Stimulated activated CD4-positive, alpha-beta T cell treated with anti-CD3 and anti-CD28 coated beads, Interleukin-1b, Interleukin-23, amount 100 ng/mL, for 1 hour (primary cell): Measurements from ENCODE around the gene DMP1.
"Not testable (repeated sequence)": the region's sequence is repeated elsewhere in the genome, so short reads cannot be mapped to it uniquely, and the experiment has no call there.

ENCODE experiments used
- DNase-seq, 2 donors: peaks; one replicate each; pipeline ENCODE4 v3.0.0-alpha.2; 2020; ENCODE audit warnings: low read depth in 2 of 2

Gene DMP1

GRCh38 chr4:87680271-87680670 lies 30.2 kb downstream of the DMP1 start:
- no peak for DNase-seq

- DNase-seq, result no peak
Observed at GRCh38 chr4:87688316-87688715, 38.2 kb downstream of the DMP1 start.

GRCh38 chr4:87690947-87691346 lies 40.9 kb downstream of the DMP1 start:
- DNase-seq, result not testable (repeated sequence)

GRCh38 chr4:87692060-87692459 lies 42.0 kb downstream of the DMP1 start:
- DNase-seq, result not testable (repeated sequence)

- no peak for DNase-seq
Observed at GRCh38 chr4:87697272-87697671, 47.2 kb downstream of the DMP1 start.

GRCh38 chr4:87697945-87698344 lies 47.9 kb downstream of the DMP1 start:
- DNase-seq, result no peak

- DNase-seq, result no peak
Observed at GRCh38 chr4:87698394-87698793, 48.3 kb downstream of the DMP1 start.

GRCh38 chr4:87704001-87704400 lies 53.9 kb downstream of the DMP1 start:
- DNase-seq, result no peak

- no peak for DNase-seq
Observed at GRCh38 chr4:87707279-87707918, 57.3 kb downstream of the DMP1 start.
